Myocyte (in vitro differentiated cells): Measurements from ENCODE around the gene UPK3A. TPM values are rescaled to one million over a fixed set of nuclear protein-coding genes. Genes with fewer than 3 reads are reported as not detected.

Experiments used
- DNase-seq: peaks from one replicate; pipeline ENCODE4 v3.0.0-alpha.2; 2012; ENCODE audit warnings: low read depth
- polyA plus RNA-seq: library from polyadenylated mRNA; unstranded; fragments of >200 nt; gene quantifications from one replicate; pipeline ENCODE4 v1.2.1, GENCODE V29; 2012; ENCODE audit warnings: missing spikeins
- total RNA-seq: library from RNA; depleted of rRNA; stranded (reverse); fragments of >200 nt; gene quantifications from 2 replicates; pipeline ENCODE4 v1.2.3, GENCODE V29; 2014

Gene UPK3A
- total RNA-seq: not detected in 2 replicates
- not detected for polyA plus RNA-seq

DNA sequence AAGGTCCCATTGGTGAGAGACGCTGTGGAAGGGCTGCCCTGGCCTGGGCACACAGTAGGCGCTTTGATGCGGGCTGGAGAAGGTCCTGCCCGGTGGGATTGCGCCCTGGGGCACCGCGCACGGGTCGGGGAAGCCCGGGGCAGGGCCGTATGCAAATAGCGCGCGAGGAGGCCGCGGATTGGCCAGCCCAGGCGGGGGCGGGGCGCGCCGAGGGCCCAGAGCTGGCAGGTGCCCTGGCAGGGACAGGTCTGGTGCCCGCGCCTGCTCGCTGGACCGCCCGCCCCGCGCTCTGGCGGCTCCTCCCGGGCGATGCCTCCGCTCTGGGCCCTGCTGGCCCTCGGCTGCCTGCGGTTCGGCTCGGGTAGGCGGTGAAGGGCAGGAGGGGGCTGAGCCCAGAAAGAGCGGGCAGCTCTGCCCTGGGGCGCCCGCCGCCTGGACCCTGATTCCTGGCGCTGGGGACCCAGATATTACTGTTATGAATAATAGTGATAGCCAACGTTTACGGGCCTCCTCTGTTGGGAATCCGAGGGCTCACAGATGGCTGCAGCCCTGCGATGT lies at the start of gene UPK3A:
UPK3A (plus strand) TSS at position 245 of the 558 bp plus-strand sequence; CDS start at position 310, 65 bp downstream.
- no peak for DNase-seq

DNA sequence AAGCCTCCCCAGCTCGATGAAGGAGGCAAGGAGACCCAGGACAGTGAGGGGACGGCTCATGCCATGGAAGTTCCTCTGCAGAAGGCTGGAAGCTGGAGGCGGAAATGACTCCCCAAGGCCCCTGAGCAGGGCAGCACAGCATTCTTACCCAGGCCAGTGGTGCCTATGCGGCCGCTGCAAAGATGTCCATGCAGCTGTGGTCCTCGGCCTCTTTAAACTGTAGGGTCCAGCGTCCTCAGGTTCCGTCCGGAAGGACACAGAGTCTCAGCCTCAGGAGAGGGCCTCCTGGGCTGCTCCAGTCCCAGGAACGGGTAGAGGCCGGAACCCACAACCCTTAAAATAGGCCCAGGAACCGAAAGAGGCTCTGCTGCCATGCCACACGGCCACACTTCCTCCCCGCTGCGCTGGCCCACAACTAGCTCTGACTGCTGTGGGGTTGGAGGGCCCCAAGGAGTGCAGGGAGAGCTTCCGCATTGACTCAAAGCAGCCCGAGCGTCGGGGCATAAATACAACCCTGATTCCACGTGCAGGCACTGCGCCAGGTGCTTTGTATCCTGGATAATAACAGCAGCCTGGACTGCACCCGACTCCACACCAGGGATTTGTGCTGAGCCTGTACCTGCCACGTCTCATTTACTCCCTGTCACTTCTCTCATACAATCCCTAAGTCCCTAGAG lies 49.5 kb upstream of the UPK3A start:
- DNase-seq: no peak

DNA sequence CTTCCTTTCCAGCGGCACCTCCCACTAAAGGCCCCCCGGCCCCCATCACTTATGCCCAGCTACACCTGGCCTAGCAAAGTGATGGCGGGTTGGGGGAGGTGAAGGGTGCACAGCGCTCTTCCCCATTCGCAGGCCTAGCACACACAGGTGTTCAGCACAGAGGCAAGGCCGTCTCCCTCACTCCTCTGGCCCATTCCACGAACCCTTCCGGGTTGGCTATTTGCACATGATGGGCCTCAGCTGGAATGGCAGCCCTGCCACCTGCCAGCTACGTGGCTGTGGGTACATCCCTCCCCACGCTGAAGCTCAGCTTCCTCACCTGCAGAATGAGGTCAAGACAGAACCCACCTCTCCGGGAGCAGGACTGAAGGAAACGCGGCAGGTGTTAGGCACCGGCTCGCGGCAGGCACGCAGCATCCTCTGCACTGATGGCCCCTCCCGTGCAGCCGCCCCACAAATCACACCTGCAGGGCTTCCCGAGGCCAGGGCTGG lies 48.9 kb upstream of the UPK3A start:
- DNase-seq: no peak

DNA sequence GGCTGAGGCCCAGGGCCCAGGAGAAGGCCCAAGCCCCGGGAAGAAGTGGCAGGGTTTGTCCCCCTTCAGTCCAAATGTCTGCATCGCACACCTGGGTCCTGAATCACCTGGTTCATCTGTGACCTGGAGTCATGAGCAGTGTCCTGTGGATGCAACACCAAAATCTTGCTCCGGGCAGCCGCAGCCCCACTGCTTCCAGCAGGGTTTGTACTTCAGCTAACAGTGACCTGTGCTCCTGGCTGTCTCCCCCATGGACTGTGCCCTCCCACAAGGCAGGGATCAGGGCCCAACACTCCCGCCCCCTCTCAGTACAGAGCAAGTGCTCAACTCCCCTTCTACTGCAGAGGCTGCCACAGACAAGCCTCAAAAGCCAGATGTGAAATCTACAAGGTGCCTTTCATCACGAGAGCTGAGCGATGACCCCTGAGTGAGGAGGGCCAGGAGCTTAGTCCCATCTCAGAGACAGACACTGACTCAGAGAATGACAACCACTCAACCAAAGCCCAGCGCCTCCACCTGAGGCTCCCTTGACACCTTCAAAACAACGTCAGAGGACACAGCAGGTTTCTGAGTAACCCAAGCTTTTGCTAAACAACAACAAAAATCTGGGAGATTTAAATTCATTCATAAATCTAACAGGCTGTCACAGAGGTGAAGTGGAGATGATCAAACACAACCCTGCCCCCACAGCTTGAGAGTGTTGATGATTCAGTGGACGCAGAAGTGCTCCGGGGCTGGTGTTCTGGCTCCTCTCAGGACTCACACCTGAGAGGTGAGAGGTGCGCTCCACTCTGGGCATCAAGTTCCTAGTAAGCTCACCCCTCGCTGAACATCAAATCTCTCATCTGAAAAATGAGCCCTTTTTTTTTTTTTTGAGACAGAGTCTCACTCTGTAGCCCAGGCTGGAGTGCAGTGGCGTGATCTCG lies 47.4 kb upstream of the UPK3A start:
- no peak for DNase-seq

DNA sequence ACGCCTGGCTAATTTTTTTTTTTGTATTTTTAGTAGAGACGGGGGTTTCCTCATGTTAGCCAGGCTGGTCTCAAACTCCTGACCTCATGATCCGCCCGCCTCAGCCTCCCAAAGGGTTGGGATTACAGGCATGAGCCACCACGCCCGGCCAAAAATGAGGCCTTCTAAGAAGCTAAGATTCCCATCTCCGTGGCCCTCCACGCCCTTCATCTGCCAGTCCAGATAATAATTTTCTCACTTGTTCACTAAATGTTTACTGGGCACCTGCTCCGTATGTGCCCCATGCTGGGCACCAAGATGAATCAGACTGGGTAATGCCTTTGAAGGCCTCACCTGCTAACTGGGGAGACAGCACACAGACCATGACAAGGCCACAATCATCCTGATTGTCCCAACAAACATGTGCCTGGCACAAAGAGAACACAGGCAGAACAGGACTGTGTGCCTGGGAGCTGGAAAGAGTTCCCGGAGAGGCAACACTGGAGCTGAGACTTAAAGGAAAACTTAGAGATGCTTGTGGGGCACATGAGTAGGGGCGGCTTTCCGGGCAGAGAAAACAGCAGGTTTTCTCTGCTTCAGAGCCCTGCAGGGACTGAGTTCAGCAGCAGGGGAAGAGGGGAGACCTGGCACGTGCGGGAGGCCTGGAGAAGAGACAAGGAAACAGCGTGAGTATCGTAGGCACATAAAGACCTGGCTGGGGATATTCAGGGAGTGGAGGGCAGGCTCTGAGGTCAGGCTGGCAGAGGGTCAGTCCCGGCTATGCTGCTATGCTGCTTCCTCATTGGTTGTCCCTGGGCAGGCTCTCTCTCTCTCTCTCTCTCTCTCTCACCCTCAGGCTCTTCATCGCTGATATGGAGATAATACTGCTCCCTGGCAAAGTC lies 46.4 kb upstream of the UPK3A start:
- DNase-seq: no peak

DNA sequence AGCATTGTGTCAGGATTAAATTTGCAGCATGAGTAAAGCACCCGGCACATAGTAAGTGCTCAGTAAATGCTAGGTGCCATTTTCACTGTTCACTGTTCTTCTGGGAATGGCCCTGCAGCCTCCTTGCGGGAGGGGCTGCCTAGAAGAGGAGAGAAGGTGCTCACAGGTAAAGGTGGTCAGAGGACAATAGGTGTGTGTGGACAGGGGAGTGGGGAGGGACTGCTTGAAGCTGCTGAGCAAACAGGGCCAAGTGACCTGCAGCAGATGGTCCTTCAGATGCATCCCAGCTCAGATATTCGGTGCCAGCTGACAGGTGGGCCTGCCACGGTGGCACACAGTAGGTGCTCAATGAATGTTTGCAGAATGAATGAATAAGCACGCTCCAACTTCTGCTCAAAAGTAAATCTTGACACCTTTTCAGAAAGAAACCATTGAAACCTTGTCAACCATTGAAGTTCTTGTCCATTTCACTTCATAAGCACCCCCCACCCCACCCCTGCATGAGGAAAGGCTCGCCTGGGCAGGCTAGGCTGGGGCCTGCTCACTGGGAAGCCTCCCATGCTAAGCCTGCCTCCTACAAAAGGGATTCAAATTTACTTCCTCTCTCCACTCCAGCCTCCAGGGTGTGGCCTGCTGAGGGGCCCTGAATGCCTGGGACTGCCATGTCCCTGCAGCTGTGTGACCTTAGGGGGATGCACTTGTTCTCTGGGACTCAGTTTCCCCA lies 45.6 kb upstream of the UPK3A start:
- DNase-seq: no peak

DNA sequence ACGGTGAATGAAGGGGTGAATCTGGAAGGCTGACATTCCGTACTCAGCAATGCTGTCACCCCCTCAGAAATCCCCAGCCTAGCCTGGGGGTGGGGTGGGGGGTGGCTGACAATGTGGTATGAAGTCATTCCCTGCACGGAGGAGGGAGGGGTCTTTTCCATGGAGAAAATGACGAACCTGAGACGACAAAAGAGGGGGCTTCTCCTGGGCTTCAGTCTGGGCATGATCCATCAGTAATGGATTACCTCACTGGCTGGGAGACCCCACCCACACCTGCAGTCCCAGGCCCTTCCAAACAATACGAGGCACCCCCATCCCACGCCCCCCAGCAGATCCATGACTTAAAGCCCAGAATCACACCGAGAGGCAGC lies 45.1 kb upstream of the UPK3A start:
- DNase-seq: no peak

DNA sequence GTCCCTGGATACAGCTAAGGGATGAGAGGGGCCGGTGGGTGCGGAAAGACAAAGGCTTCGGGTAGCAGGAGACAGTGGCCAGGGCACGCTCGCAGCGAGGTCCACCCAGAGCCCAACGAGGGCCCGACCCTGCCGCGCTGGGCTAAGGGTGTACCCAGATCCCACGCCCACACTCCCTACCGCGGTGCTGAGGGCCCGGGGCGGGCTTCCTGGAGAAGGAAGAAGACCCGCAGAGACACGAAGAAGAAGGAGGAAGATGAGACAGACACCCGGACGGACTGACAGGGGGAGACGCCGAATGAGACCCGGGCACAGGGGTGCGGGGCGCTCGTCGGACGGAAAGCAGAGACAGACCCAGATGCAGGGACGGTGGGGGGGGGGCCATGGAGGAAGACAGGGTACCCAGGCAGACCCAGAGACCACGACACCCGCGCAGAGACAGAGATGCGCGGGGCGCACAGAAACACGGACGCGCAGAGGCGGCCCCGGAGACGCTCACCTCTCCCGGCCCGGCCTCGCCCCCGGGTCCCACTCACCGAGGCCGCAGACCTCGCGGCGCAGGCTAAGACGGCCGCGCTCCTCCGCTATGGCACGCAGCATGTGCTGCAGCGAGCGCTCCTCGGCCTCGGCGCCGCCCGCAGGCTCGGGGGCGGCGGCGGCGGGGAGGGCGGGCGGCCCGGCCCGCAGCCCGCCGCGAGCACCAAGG lies 44.5 kb upstream of the UPK3A start:
- DNase-seq: no peak

DNA sequence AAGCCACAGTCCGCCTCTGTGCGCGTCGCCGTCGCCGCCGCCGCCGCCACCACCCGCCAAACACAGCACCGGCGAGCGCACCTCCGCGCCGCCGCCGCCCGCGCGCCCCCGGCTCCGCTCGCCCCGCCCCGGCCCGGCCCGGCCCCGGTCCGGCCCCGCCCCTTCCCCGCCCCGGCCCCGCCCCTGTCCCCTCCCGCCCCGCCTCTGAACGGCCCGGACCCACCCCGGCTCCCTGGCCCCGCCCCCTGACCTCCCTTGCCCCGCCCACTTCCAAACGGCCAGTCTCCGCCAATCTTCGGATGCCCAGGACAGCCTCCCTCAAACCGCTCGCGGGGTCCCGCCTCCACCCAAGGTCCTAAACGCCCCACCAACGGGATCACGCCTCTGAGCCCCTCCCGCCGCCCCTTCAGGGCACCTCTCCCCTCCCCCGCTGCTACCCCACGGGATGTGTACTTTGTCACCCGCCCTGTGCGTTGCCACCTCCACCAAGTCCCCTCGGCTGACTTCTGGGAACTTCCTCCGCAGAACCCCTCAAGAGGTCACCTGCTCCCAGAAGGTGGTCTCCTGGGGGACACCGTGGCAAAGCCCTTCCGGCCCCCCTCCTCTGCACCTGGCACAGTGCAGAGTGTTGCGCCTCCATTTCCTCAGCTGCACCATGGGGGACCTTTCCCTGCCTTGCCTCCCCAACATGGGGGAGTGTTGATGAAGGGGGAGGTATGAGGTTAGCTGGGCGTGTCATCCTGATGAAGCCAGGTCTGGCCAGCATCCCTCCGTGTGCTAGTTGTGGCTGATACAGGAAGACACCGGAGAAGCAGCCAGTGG lies 43.7 kb upstream of the UPK3A start, which contains the start of gene KIAA0930:
KIAA0930 (minus strand) TSS at position 85 of the 822 bp plus-strand sequence. CDS start 191 bp downstream, outside the sequence.
- DNase-seq: peak; percentile 72

DNA sequence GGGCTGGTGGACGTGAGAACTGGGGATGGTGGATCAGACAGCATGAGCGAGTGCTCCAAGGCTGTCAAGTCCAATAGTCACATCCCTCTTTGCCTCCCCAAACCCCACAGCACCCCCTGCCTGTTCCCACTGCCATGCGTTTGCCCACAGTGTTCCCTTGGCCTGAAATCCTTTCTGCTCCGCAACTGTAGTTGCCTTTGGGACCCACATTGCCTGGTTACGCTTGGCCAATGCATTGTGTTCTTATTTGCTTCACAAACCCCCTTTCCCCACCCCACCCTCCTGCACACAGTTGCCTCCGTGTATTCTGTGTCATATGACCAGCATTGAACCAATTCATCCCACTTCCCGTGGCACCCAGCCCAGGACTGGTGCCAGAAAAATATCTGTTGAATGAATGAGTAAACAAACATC lies 42.0 kb upstream of the UPK3A start:
- no peak for DNase-seq

DNA sequence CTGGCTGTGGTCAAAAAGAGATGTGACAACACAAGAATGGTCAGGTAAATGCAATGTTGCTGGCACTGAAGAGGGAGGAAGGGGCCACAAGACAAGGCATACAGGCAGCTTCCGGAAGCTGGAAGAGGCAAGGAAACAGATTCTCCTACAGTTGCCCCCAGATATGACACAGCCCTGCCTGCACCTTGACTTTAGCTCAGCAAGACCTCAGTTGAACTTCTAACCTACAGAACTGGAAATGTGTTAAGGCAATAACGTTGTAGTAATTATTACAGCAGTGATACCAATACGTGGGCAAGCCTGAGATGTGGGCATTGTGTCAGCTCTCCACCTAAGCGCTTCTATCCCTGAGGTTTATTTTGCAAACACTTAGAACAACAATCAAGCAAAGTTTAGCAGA lies 39.8 kb upstream of the UPK3A start:
- no peak for DNase-seq

DNA sequence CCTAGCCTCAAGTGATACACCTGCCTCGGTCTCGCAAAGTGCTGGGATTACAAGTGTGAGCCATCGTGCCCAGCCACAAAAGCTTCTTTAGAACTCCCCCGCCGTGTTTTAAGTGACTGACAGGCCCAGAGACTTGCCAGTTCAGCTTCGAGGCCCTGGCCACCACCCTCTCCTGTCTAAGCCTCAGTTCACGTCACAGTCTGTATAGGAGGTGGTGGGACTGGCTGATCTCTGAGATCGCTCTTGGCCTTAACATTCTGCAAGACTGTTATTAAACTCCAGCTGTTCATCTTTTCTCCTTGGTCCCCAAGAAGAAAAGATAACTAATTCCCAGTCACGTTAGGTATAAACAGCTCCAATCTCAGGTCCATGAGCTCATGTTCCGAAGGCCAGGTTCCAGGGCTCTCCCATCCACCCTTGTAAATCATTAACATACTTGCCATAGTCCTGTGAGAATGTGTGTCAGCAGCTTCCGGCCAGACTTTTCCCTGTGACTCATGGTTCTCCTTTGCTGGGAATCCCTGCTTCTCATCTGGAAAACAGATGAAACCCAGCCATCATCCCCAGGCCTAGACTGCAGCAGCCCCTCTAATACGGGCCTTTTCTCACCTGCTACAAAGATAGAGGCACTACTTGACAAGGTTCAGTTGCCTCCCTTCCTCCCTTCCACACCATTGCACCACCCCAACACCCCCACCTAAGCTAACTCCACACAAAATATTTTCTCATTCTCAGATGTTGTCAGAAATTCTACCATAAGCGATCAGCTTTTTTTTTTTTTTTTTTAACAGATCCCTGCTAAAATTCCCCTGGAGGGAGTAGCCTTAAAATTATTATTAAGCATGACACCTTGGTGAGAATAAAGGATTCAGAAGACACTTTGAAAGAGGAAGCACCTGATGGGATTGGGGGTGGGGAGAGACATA lies 38.4 kb upstream of the UPK3A start:
- DNase-seq: peak; percentile 69

DNA sequence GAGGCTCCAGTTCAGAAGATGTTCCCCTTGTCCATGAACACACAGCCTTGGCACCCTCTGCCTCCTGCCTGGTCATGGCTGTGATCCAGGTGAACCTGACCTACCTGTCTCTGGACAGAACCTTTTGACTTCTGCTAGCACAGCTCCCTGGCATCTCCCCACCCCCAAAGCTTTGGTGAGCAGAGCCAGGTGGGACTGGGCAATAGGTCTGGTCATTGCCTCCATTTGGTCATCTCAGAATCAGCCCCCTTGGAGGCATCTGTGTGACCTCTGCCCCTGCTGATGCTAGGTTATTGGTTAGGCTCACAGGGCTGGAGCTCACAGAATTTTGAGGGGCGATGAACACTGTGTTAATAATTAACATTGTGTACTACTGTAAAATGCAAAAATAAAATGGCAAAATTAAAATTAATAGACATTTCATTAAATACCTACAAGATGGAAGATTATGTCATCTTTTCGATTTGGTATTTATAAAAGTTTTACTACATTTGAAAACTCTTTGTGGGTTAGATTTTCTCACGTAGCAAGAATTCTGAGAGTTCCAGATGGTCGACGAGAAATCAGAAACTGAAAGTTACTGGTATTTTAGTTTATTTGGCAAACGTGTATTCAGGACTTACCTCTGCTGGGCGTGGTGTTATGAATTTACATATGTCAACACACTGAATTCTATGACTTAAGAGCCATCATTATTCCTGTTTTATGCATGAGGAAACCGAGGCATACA lies 35.8 kb upstream of the UPK3A start:
- no peak for DNase-seq

DNA sequence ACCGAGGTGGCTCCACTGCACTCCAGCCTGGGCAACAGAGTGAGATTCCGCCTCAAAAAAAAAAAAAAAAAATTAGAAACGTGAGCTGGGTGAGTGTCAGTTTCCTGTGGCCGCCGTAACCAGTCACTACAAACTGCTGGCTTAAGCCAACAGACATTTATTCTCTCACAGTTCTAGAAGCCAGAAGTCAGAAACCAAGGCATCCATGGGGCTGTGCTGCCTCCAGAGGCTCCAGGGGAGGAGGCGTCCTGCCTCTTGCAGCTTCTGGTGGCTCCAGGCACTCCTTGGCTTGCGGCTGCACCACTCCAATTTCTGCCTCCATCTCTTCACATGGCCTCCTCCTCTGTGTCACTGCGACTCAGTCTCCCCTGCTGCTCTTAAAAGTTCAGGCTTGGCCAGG lies 32.9 kb upstream of the UPK3A start:
- no peak for DNase-seq

DNA sequence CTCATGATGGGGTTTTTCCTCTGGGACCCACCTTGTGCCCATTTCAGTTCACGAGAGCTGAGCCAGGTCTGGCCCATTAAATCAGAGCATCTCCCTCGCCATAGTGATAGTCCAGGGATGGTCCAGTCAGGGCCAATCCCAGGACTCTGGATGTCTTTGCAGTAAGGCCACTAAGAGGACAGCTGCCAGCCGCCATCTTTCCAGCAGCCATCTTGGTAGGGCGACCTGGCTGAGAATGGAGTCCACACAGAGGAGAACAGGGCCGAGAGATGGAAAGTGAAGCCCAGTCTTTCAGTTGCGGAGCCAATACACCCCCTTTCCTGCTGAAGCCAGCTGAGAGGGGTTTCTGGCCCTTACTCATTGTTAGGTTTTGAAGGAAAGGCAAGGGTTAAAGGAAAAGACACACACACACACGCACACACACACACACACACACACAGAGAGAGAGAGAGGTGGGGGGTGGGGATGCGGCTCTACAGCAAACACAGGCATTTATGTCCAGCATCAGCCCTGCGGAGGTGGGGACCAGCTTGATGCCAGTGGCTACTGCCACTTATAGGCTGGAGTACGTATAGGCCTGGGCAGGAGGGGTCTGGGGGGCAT lies 31.6 kb upstream of the UPK3A start:
- DNase-seq: no peak

DNA sequence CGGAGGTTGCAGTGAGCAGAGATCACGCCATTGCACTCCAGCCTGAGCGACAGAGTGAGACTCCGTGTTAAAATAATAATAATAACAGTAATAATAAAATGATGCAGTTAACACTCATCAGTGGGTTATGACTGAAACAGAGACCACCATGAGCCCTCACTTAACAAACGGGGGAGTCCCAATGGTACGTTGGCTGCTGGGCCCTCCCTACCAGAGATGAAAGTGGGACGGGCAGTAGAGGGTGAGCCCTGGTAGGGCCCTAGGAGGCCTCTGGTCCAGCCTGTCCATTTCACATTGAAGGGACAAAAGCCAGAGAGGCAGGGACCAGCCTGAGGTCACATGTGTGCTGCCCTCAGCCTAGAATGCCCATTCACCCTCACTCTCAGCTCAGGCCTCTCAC lies 30.4 kb upstream of the UPK3A start:
- DNase-seq: no peak
